HG03196 (cell line): ENCODE results near the gene PAPPA2.
"Not testable (repeated sequence)": the region's sequence is repeated elsewhere in the genome, so short reads cannot be mapped to it uniquely, and the experiment has no call there.

ENCODE experiments used
- ATAC-seq: cut with Tn5 transposase; IDR thresholded peaks from one replicate; pipeline ENCODE4 v1.9.1; 2021; ENCODE audit not compliant: unreplicated experiment

Gene PAPPA2, protein sequence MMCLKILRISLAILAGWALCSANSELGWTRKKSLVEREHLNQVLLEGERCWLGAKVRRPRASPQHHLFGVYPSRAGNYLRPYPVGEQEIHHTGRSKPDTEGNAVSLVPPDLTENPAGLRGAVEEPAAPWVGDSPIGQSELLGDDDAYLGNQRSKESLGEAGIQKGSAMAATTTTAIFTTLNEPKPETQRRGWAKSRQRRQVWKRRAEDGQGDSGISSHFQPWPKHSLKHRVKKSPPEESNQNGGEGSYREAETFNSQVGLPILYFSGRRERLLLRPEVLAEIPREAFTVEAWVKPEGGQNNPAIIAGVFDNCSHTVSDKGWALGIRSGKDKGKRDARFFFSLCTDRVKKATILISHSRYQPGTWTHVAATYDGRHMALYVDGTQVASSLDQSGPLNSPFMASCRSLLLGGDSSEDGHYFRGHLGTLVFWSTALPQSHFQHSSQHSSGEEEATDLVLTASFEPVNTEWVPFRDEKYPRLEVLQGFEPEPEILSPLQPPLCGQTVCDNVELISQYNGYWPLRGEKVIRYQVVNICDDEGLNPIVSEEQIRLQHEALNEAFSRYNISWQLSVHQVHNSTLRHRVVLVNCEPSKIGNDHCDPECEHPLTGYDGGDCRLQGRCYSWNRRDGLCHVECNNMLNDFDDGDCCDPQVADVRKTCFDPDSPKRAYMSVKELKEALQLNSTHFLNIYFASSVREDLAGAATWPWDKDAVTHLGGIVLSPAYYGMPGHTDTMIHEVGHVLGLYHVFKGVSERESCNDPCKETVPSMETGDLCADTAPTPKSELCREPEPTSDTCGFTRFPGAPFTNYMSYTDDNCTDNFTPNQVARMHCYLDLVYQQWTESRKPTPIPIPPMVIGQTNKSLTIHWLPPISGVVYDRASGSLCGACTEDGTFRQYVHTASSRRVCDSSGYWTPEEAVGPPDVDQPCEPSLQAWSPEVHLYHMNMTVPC (N-terminal part only)

DNA sequence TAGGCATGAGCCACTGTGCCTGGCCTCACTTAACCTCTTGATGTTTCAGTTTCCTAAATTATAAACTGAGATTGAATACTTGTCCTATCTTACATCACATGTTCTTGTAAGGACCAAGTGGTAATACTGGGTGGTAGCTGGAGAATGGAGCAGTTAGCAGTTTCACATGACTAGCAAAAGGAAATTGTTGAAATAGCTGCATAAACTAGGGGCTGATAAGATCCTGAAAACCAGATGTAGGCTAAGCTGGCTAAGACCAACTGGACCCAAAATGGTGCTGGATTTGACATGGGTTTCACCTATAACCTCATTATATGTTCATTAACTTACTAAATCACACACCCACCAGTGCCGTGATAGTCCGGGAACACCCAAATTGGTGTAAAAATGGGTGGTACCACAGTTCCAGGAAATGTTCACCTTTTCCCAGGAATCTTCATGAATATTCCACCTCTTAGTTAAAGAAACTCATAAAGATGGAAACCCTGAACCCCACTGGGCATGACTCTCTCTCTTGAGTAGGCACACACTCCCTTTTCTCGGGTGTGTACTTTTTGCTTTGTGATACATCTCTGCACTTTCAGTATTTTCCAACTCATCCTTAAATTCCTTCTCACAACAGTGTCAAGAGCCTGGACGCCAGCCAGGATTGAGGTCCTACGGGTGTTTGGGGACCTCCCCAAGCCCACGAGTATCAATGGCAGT lies at the start of gene PAPPA2:
PAPPA2 (plus strand) TSS at position 502 of the 705 bp plus-strand sequence. CDS start 93,148 bp downstream, outside the sequence.
- ATAC-seq: no peak

DNA sequence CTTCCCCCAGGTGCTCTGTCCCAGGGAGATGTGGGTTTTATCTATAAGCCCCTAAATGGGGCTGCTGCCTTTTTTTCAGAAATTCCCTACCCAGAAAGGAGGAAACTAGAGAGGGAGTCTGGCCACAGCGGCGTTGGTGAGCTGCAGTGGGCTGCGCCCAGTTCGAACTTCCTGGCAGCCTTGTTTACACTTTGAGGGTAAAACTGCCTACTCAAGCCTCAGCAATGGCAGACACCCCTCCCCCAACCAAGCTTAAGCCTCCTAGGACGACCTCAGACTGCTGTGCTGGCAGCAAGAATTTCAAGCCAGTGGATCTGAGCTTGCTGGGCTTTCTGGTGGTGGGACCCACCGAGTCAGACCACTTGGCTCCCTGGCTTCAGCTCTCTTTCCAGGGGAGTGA lies 46.2 kb upstream of the PAPPA2 start:
- ATAC-seq: no peak

DNA sequence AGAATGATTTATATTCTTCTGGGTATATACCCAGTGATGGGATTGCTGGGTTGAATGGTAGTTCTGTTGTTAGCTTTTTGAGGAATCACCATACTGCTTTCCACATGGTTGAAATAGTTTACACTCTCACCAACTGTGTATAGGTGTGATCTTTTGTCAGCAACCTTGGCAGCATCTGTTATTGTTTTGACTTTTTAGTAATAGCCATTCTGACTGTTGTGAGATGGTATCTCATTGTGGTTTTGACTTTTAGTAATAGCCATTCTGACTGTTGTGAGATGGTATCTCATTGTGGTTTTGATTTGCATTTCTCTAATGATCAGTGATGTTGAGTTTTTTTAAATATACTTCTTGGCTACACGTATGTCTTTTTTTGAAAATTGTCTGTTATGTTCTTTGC lies 43.4 kb upstream of the PAPPA2 start:
- ATAC-seq: not testable (repeated sequence)

DNA sequence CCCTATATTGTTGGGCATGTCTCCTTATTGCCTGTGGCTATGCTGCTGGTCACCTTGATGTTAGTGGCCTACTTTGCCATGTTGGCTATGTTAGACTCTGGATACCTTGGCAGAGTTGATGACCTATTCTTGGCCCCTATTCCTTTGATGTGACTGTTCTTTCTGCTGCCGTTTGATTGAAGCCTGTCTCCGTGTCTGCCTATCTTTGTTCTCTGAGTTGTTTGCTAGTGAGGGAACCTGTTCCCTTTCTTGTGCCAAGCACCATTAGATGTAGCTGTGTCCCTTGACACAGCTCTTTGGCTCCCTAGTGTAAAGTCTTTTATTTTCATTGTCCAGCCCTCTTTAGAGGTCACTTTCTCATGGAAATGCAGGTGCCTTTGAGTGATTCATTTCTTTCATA lies 28.7 kb upstream of the PAPPA2 start:
- no peak for ATAC-seq

DNA sequence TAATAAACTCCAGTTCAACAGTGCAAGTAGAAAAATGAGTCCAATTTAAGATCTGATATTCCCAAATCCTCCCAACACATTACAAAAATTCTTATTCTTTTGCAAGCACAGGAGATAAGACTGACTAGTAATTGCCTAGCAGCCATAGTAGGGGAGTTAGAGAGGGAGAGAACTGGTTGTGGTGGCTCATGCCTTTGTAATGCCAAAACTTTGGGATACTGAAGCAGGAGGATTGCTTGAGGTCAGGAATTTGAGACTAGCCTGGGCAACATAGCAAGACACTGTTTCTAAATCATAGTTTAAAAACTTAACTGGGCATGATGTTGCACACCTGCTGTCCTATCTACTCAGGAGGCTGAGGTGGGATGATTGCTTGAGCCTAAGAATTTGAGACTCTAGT lies 26.7 kb upstream of the PAPPA2 start:
- ATAC-seq: no peak

DNA sequence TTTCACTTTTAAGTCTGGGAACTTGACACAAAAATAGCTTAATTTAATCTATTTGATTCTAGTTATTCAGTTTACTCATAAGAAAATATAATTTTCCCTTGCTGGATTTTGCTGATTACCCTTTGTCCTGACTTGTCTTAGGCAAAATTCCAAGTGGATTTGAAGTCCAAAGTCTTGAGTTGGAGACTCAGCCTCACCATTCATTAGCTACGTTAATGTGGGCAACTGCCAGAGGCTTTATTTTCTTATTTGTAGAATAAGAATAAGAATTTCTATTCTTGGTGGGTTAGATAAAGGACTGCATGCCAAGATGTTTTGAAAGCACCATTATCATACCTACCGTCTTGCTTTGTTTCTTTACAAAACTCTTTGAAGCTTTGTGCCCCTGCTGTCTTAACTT lies 22.8 kb upstream of the PAPPA2 start:
- ATAC-seq: no peak

DNA sequence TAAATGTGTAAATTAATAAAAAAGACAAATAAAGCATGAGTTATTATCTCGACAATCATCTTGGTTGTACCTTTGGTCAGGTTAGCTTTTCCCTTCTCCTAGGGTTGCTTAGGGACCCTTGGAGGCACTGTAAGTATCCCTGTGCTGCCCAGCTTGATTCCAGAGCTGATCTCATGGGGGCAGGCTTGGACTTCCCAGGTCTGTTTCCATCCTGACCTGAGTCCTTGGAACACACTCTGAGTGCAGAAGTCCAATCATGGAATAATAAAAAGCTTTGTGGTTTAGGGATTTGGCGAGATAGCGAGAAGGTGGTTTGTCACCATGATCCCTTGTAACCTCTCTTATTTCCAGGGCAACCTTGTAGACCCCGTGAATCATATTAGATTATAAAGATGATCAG lies 18.7 kb upstream of the PAPPA2 start:
- no peak for ATAC-seq

DNA sequence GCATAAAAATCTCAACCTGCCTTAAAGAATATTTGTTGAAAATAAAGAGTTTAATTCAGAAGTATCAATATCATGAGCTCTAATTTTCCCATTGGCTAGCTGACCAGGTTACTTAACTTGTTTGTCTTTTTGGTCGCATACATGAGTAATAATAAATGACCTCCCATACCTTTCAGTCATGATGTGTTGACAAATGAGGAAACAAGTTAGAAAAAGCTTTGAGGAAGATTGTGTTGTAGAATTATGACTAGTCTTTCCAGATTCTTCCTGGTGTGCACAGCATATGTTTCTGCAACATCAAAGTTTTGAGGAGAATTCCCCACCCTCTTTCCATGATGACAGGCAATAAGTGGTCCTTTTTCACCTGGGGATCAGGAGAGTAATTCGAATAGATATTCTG lies 17.6 kb upstream of the PAPPA2 start:
- ATAC-seq: no peak

DNA sequence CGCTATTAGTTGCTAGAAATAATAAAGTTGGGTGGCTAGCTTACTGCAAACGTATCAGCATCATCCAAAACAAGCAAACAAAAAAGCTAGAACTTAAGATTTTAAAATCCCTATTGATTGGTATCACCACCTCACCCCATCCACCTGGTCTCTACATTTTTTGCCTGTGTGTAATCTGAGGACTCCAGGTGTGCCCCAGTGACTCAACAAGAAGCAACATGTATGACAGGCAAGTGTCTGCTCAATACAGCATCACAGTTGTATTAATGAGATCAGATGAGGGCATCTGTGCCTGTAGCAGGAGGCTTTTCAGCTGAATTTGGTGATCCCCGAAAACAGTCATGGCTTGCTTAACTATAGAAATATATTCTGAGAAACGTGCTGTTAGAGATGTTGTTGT lies 14.6 kb upstream of the PAPPA2 start:
- no peak for ATAC-seq

DNA sequence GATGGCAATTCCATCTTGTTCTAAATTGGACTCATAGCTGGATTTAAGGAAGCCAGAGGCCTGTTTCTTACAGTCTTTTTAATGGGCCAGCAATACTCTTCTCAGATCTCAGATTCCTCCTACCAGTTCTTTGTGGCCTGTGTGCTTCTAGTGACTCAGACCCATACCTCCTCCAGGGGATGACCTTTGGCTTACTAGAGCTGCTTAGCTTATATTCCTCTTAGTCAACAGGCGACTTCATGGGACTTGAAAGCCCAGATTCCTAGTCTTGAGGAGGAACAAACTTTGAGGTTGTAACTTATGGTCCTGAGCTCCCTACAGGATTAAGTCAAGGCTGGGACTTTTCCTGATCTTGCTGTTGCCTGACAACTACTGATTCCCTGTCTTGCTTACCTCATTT lies 12.4 kb upstream of the PAPPA2 start:
- ATAC-seq: no peak

DNA sequence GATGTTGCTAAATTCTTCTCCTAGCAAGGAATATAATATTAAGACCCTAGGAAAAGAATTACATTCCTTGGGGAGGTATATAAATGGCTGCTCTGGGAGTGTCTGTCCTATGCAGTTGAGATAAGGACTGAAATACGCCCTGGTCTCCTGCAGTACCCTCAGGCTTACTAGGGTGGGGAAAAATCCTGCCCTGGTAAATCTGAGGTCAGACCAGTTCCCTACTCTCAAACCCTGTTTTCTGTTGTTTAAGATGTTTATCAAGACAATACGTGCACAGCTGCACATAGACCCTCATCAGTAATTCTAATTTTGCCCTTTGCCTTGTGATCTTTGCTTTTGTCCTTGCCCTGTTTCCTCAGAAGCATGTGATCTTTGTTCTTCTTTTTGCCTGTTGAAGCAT lies 11.2 kb upstream of the PAPPA2 start:
- not testable (repeated sequence) for ATAC-seq

DNA sequence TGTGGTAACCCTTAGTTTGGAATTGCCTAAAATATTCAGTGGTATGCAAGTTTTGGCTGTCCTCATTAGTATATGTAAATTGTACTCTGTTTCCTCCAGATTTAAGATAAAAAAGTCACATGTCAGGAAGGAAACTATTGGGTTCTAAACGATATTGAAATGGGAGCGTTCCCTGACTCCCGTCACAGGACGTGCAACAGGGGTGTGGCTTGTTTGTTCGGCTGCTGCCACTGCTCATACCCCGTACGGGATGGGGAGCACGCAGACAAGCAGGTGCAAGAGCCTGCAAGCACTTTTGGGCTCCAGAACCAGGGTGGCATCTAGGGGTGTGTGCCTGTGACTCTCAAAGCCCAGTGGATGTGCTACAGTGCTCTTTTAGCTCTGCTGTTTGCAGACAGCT lies 6.2 kb upstream of the PAPPA2 start:
- ATAC-seq: no peak

DNA sequence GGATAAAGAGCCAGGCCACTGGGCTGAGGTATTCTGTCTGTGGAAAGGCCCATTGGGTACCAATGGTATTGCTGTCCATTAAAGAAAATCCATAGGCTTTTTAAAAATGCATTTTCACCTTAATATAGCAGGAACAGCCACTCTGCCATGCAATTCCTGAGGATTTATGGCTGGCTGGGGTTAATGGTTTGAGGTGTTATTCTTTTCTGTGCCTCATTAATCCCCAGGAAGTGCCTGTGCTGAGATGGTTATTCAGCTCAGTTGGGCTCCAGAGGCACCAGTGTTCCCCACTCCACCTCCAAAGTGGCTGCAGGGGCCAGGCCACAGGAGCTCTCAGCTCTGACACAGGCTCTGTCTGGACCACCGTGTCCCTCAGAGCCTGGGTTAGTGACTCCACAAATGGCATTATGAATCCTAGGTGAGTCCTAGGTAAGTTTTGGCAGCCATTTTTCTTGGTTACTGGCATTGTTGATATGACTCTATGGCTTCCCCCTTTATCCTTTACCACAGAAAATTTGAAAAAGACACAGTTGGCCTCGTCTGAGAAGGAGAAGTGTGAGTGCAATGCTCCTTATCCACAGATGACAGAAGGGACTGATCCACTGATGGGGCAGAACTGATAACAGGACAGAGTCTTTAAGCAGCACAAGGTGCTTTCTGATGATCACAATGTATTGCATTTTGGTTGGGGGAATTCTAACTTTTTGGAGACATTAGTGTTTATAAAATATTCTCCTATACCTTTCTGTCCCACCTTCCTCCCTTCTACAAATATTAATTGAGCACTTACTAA lies 2.2 kb upstream of the PAPPA2 start:
- ATAC-seq: no peak

DNA sequence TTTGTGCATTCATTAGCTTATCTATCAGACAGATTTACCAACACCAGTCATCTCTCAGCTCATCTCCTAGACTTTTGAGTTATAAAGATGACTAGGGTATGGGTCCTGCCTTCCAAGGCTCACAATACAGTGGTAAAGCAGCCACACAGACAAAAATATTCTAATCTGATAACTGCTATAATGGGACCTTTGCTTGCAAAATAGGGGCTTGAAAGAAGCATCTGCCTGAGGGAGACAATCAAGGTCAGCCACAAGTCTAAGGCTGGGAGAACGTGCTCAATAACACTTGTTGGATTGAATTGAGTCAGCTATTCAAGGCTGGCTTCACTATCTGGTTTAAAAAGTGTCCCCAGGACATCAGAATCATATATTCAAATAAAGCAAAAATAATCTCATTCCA lies 1.4 kb upstream of the PAPPA2 start:
- no peak for ATAC-seq

DNA sequence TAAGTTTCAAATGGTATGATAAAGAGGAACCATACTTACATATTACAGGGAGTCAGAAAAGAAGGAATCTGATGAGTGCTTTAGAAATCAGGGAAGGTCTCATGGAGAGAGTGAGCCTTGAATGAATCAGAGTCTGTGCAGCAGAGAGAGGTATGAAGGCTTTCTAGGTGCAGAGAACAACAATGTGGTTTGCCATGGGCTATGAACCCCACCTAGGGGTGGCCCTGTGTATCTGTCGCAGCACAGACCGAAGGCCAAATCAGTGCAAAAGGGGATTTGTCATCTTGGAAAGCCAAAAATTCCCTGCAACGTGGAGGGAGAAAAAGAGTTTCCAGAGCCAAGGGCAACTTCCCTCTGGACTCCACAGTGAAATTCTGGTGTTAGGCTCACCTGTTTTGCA lies 3.5 kb downstream of the PAPPA2 start:
- ATAC-seq: no peak

DNA sequence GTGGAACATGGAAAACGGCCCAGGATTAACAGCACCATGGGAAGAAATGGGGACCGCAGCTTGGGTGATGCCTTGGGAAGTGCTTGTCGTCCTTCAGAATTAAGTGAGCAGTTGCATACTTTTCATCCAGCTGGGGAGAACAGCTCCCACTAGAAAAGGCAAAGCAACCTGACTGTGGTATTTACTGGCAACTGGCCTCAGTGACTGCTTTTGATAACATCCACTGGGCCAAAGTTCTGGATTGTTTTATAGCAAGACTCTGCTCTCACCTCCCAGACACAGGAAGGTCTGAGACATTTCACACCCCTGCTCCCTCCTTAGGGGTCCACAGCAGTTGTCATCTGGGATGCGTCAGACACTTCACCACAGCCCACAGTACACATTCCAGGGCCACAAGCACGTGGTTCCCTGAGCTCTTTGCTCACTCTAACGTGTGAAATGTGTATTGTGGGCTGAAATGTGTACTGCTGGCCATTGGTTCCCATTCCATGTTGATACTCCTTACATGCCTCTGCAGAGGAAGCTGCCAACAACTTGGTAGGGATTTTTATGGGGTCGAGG lies 6.6 kb downstream of the PAPPA2 start:
- no peak for ATAC-seq

DNA sequence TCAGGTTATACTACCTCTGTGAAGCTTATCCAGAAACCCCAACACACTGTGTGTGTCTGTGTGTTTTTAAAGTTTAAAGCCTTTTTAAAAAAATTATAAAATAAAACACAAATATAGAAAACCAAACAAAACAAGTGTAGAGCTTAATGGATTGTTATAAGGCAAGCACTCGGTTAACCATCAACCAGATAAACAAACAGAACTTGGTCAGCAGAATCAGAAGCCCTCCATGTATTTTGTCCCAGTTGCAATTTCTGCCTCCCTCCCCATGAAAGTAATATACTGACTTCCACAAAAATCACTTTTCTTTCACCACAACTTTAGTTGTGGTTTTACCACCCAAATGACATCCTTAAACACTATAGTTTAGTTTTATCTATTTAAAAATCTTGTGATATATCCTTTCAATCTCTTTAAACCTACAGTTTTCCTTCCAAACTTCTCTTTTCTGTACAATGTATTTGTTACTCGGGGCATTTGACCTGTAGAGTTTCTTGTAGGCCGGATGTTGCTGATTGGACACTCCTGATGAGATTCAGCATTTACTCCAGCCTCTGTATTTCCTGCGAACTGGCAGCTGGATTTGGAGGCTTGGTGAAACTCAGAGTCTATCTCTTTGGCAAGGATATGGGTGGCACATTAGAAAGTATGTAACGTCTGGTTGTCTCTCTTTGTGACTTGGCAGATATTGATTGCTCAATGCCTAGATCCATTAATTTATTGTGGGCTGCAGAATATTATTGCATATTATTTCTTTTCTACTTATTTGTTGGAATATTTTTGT lies 8.6 kb downstream of the PAPPA2 start:
- no peak for ATAC-seq

DNA sequence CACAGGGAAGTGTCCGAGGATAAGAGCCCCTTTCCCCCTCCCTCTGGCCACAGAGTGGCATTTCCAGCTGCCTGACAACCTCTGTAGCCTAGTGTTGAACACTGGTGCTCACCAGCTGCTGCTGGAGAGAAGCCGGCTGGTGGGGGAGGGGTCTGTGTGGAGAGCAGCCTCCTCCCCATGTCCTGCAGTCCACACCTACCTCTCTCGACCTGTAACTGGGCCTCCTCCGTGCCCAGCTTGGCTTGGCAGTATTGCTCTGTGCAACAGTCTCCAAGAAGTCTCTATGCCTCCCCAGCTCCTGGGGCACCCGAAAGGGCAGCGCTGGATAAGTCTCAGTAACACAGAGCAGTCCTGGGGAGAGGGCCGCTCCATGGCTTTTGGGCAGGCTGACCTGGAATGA lies 17.0 kb downstream of the PAPPA2 start:
- no peak for ATAC-seq

DNA sequence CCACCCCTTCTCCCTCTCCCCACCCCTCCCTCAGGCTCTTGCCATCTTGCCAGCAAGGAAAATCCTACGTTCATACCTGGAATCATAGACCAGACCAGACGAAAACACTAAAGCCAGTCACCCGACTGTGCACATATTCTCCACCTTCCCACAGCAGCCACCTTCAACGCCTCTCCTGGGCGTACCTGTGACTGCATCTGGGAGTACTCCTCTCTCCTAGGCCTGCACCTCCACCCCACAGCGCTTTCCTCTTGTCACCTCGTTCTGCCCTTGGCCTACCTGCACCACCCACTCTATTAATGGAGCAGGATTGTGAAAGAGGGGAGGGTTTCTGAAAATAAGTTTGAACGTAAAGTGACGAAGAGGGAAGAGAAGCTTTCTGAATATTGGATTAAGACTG lies 17.8 kb downstream of the PAPPA2 start:
- ATAC-seq: no peak

DNA sequence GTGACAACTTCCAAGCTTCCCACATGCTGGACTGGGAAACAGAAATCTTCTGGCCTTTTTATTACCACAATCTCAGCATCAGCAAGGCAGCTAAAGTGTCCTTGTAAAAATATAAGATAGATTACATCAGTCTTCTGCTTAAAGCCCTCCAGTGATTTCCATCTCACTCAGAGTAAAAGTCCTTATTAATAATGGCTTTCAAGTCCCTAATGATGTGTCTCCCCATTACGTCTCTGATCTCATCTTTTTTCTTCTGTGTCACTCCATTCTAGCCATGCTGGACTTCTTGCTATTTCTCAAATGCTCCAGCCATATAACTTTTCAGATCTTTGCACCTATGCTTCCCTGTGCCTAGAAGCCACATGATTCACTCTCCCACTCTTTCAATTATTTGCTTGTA lies 22.1 kb downstream of the PAPPA2 start:
- ATAC-seq: no peak
